ENCODE measurements around the gene MORF4L1.

MORF4L1 gene

GRCh38 chr15:78933187-78933822 lies 60.6 kb downstream of the MORF4L1 start:
- DNase-seq: no peak
- no peaks in the 10 kb centered on the region for H3K9me3 ChIP-seq
- TF ChIP-seq, protein P1, sequence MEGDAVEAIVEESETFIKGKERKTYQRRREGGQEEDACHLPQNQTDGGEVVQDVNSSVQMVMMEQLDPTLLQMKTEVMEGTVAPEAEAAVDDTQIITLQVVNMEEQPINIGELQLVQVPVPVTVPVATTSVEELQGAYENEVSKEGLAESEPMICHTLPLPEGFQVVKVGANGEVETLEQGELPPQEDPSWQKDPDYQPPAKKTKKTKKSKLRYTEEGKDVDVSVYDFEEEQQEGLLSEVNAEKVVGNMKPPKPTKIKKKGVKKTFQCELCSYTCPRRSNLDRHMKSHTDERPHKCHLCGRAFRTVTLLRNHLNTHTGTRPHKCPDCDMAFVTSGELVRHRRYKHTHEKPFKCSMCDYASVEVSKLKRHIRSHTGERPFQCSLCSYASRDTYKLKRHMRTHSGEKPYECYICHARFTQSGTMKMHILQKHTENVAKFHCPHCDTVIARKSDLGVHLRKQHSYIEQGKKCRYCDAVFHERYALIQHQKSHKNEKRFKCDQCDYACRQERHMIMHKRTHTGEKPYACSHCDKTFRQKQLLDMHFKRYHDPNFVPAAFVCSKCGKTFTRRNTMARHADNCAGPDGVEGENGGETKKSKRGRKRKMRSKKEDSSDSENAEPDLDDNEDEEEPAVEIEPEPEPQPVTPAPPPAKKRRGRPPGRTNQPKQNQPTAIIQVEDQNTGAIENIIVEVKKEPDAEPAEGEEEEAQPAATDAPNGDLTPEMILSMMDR (IDR thresholded peaks at IDR 0.05; ENCODE audit: low read depth, low read length): no peak
- H3K4me3 ChIP-seq (ENCODE audit: low read depth, low read length): no peak overlapping the region
- H3K36me3 ChIP-seq: no peaks in the 10 kb centered on the region
- no peaks in the 10 kb centered on the region for H3K27me3 ChIP-seq
- peaks cover 19% of the 10 kb centered on the region for H3K4me1 ChIP-seq

DNA sequence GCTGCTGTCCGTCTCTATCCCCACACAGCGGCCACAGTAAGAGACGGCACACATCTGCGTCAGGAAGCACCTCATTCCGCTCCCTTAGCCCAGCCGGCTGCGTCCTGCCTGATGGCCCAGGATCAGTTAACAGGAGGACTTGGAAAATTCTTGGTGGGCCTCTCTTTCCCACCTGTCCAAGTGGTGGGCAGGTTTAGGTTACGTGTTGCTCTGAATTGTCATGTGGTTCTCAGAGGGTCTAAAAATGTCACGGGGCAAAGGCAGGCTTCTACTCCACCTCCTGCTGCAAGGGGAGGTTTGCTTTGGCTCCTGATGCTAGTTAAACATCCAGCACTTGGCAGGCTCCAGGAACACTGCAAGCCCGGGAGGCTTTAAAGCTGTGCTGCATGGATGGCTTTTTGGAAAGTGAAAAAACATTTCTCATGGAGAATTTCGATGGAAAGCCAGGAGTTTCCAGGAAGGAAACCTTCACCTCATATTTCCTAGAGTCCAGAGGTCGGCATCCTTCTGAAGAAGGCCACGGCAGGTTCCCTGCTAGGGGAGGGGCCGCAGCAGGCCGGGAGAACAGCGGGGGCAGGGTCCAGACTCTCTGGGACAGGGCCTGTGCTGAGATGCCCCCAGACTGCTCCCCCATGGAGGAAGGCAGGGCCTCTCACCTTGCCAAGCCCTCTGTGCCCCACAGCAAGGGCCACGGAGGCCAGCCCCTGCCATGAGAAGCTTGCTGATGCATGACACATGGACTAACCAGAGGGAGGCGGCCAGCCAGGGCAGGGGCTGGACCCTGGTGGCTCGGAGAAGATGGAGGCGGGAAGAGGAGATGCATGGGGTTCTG lies 61.3 kb downstream of the MORF4L1 start:
- TF ChIP-seq, protein P1 (IDR thresholded peaks at IDR 0.05; ENCODE audit: low read depth, low read length): no peak
- DNase-seq: no peak
- no peaks in the 10 kb centered on the region for H3K36me3 ChIP-seq

GRCh38 chr15:78934655-78935023 lies 61.9 kb downstream of the MORF4L1 start:
- Histone ChIP-seq H3K27me3 (no peaks in the 10 kb centered on the region), H3K9me3 (no peaks in the 10 kb centered on the region), H3K4me3 (ENCODE audit: low read depth, low read length) (no peak overlapping the region), H3K4me1 (peaks cover 19% of the 10 kb centered on the region), H3K36me3 (no peaks in the 10 kb centered on the region)
- TF ChIP-seq, protein P1 (IDR thresholded peaks at IDR 0.05; ENCODE audit: low read depth, low read length): no peak
- no peak for DNase-seq

More for the DNA sequence above, 61.3 kb downstream of the MORF4L1 start:
- Histone ChIP-seq H3K4me1 (peaks cover 19% of the 10 kb centered on the region), H3K27me3 (no peaks in the 10 kb centered on the region), H3K9me3 (no peaks in the 10 kb centered on the region), H3K4me3 (ENCODE audit: low read depth, low read length) (no peak overlapping the region)

DNA sequence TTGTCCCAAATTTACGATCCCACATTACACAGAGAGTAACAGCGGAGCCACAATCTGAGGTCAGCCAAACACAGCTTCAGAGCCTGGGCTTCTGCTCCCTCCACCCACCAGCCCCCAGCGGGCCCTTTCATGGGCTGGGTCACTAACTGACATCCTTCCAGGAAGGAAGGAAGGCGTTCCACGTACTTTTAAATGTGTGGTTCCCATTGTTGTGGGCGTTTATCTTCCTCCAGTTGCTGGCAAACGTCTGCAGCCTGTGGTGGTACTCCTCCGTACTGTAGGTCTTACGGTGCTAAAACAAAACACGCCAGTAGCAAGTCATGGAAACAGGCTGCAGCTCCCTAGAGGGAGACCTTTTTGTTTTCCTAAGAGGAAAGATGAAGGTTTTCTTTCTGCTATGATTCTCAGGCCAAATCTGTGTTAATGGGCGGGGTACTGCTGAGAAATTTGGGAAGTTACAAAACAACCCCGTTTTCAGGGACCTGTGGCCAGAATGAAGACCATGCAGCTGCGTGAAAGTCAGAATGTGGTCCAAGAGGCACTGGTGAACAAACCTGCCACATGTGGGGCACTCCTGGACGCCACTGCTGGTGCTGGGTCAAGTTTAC lies 64.5 kb downstream of the MORF4L1 start:
- H3K4me3 ChIP-seq (ENCODE audit: low read depth, low read length): no peak overlapping the region

GRCh38 chr15:78938658-78939488 lies 66.2 kb downstream of the MORF4L1 start:
- DNase-seq: no peak
- H3K27me3 ChIP-seq: peaks cover under 1% of the 10 kb centered on the region; the same call in 1 of the 2 replicates
- TF ChIP-seq, protein P1 (IDR thresholded peaks at IDR 0.05; ENCODE audit: low read depth, low read length): no peak
- H3K9me3 ChIP-seq: no peaks in the 10 kb centered on the region
- H3K4me3 ChIP-seq (ENCODE audit: low read depth, low read length): no peak overlapping the region
- no peaks in the 10 kb centered on the region for H3K4me1 ChIP-seq
- H3K36me3 ChIP-seq: no peaks in the 10 kb centered on the region

More for the DNA sequence above, 64.5 kb downstream of the MORF4L1 start:
- TF ChIP-seq, protein P1 (IDR thresholded peaks at IDR 0.05; ENCODE audit: low read depth, low read length): no peak
- Histone ChIP-seq H3K36me3 (no peaks in the 10 kb centered on the region), H3K9me3 (no peaks in the 10 kb centered on the region), H3K4me1 (peaks cover 1% of the 10 kb centered on the region), H3K27me3 (no peaks in the 10 kb centered on the region)
- no peak for DNase-seq
